Gastroesophageal sphincter (tissue), 3 donors: ENCODE data around the gene NYAP1.

Experiments
- POLR2A ChIP-seq, 2 donors: fragments of 450-650 bp; IDR thresholded peaks; one replicate each; pipeline ENCODE4 v1.6.1; 2017; ENCODE audit warnings: antibody characterized with exemption in 2 of 2, mild to moderate bottlenecking in 2 of 2, moderate library complexity in 1 of 2
- POLR2AphosphoS5 ChIP-seq: sonication (generic); formaldehyde crosslinking; IDR thresholded peaks from one replicate; pipeline ENCODE4 v1.6.1; 2017; ENCODE audit warnings: antibody characterized with exemption
- TF ChIP-seq, protein P1 (sequence below), 4 experiments: fragments of 200-600 bp in 2 of 4; fragments of 450-650 bp in 2 of 4; sonication (generic) in 1 of 4; IDR thresholded peaks; one replicate each; pipeline ENCODE4 v1.5.1; 2017 to 2019; ENCODE audit warnings: antibody characterized with exemption in 4 of 4, mild to moderate bottlenecking in 2 of 4, moderate library complexity in 2 of 4

DNA sequence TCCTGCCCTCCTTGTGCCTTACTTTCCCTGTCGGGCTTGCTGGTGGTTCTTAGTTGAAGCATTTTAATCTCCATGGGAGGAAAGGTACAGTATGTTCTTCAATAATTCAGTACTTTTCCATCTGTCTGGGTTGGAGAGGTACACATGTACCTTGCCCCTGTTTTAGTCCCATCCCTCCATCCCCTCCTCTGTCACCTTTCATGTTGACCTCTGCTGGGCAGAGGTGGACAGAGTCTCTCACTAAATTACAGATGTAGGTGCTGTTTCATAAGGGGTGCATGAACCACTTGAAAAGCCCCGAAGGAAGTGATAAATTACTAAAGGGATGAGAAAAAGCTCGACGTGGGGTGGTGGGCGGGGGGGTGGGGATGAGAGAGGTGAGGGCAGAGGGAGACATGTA lies 60.7 kb downstream of the NYAP1 start:
- TF ChIP-seq, protein P1, sequence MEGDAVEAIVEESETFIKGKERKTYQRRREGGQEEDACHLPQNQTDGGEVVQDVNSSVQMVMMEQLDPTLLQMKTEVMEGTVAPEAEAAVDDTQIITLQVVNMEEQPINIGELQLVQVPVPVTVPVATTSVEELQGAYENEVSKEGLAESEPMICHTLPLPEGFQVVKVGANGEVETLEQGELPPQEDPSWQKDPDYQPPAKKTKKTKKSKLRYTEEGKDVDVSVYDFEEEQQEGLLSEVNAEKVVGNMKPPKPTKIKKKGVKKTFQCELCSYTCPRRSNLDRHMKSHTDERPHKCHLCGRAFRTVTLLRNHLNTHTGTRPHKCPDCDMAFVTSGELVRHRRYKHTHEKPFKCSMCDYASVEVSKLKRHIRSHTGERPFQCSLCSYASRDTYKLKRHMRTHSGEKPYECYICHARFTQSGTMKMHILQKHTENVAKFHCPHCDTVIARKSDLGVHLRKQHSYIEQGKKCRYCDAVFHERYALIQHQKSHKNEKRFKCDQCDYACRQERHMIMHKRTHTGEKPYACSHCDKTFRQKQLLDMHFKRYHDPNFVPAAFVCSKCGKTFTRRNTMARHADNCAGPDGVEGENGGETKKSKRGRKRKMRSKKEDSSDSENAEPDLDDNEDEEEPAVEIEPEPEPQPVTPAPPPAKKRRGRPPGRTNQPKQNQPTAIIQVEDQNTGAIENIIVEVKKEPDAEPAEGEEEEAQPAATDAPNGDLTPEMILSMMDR (IDR thresholded peaks at IDR 0.05): no peak
- TF ChIP-seq POLR2A (IDR thresholded peaks at IDR 0.05): no peak
- TF ChIP-seq POLR2AphosphoS5: no peak
